Activated T-helper 1 cell treated with anti-CD3 and anti-CD28 coated beads, Interleukin-12 subunit alpha, Interleukin-12 subunit beta, Interleukin-2, Interleukin-4 antibody, amounts not matched to agents 30 ng/mL and 10 ng/mL and 1 ng/mL, durations not matched to agents 14 hours and 24 hours and 36 hours (primary cell): ENCODE results near the gene CCDC47. TPM values are rescaled to one million over a fixed set of nuclear protein-coding genes. Genes with fewer than 3 reads are reported as not detected.
A peak's percentile ranks its signal among the peaks of the same experiment; 100 is the strongest.

Experiments
- DNase-seq: peaks from one replicate; pipeline ENCODE4 v3.0.0; 2021; ENCODE audit warnings: low spot score
- H3K27ac Mint-ChIP-seq: one replicate; pipeline ENCODE4 v1.8.0; 2021; ENCODE audit warnings: mild to moderate bottlenecking, mixed read lengths
- H3K27me3 Mint-ChIP-seq: one replicate; pipeline ENCODE4 v1.8.0; 2022; ENCODE audit warnings: mild to moderate bottlenecking, moderate library complexity, mixed read lengths; ENCODE audit not compliant: insufficient read depth
- H3K36me3 Mint-ChIP-seq: one replicate; pipeline ENCODE4 v1.8.0; 2021; ENCODE audit warnings: low read depth, mixed read lengths
- H3K4me1 Mint-ChIP-seq: one replicate; pipeline ENCODE4 v1.8.0; 2021; ENCODE audit warnings: low read depth, mixed read lengths
- H3K4me3 Mint-ChIP-seq: one replicate; pipeline ENCODE4 v1.8.0; 2021; ENCODE audit warnings: mild to moderate bottlenecking, moderate library complexity, mixed read lengths
- H3K9me3 Mint-ChIP-seq: one replicate; pipeline ENCODE4 v1.8.0; 2021; ENCODE audit warnings: mixed read lengths
- intact Hi-C: fragments of 100-400 bp; cut with micrococcal nuclease; formaldehyde crosslinking; loops from one replicate; pipeline ENCODE4 v1.15.1; 2024
- total RNA-seq: library from RNA; stranded (reverse); gene quantifications from 2 replicates; pipeline ENCODE4 v1.2.3, GENCODE V29; 2022

CCDC47 gene
- 74.8 and 79.2 TPM in 2 replicates for total RNA-seq

- peaks cover 63% of the 10 kb centered on the region for H3K4me1 Mint-ChIP-seq
- peak; percentile 99 for DNase-seq
- peak within 1 kb of the TSS; percentile 96 for H3K4me3 Mint-ChIP-seq
- H3K27ac Mint-ChIP-seq, result peak within 1 kb of the TSS; percentile 100
- H3K27me3 Mint-ChIP-seq, result no peaks in the 10 kb centered on the region
- intact Hi-C loops, result loop anchor here (1.0 to 10.0 kb wide), 11 partner anchors 32 to 733 kb away; partner anchors contain the start of genes CEP95, DCAF7, DDX5 and ERN1
- no peaks in the 10 kb centered on the region for H3K9me3 Mint-ChIP-seq
- H3K36me3 Mint-ChIP-seq, result peaks cover 25% of the 10 kb centered on the region
Measured at GRCh38 chr17:63773272-63774140, at the start of gene CCDC47. CCDC47 (minus strand) TSS chr17:63773597; CDS start chr17:63766175, 7,422 bp downstream.

DNA sequence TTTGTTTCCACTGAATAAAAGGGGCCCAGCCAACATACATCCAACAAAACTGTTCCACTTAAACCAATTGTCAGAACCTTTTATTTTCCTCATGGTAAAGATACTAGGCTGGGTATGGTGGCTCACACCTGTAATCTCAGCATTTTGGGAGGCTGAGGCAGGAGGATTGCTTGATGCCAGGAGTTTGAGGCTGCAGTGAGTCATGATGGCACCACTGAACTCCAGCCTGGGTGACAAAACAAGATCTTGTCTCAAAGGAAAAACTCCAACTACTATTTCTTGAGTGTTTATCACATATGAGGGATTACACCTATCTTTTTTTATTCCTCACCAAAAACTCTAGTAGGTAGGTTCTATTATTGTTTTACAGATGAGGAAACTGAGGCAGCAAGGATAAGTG, 49.1 kb upstream of the CCDC47 start:
- Mint-ChIP-seq H3K27ac (no peak overlapping the region), H3K4me3 (peak overlapping the region; percentile 6), H3K27me3 (no peaks in the 10 kb centered on the region), H3K36me3 (peaks cover 82% of the 10 kb centered on the region), H3K4me1 (peaks cover 63% of the 10 kb centered on the region), H3K9me3 (no peaks in the 10 kb centered on the region)
- intact Hi-C loops, result loop anchor here (10.0 kb wide), 1 partner anchor 398 kb away; no protein-coding TSS in a partner anchor
- DNase-seq, result no peak

DNA sequence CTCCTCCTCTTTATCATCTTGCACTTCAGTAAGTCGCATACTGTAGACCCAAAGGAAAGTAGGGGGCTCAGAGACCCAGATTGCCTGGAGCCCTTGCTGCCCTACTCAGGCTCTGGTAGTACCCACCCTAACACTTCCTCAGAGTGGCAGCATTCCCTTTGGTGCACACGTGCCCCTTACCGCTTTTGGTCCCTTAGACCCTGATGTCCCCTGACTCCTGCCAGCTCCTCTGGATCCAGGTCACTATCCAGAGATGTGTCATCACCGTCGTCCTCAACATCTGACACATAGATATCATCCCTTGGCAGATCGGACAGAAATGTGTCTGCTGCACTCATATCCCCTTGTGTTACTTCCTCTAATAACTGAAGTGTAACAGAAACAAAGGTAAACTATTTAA, 48.4 kb upstream of the CCDC47 start:
- H3K27me3 Mint-ChIP-seq, result no peaks in the 10 kb centered on the region
- H3K4me1 Mint-ChIP-seq, result peaks cover 64% of the 10 kb centered on the region
- no peak for DNase-seq
- no peaks in the 10 kb centered on the region for H3K9me3 Mint-ChIP-seq
- peak overlapping the region; percentile 77 for H3K4me3 Mint-ChIP-seq
- peak overlapping the region; percentile 79 for H3K27ac Mint-ChIP-seq
- intact Hi-C loops, result loop anchor here (10.0 kb wide), 1 partner anchor 397 kb away; no protein-coding TSS in a partner anchor
- H3K36me3 Mint-ChIP-seq, result peaks cover 82% of the 10 kb centered on the region

DNA sequence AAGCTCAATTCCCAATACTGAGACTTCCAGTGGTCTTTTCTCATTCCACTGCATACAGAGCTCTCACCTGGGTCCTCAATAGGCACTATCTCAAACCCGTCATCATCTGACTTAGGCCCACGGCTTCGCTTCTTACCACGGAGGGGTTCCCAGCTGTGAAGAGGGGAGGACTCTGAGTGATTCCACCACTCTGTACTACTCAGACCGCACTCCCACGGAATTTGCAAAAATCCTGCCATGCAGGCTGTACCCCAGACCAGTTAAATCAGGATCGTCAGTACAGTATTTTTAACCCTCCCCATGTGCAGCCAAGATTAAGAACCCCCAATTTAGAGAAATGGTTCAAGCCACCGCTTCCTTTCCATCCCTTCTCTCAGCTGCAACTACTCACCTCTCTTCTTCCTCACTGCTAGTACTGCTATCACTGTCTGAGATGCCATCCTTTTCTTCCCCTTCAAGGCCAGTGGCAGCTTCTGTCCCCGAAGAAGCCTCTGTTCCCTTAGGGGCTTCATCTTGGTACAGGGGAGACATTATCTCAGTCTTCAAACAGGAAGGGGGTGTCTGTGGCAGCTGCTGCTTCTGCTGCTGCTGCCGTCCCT, 47.7 kb upstream of the CCDC47 start:
- no peak for DNase-seq
- peaks cover 64% of the 10 kb centered on the region for H3K4me1 Mint-ChIP-seq
- peaks cover 80% of the 10 kb centered on the region for H3K36me3 Mint-ChIP-seq
- H3K9me3 Mint-ChIP-seq, result no peaks in the 10 kb centered on the region
- H3K27me3 Mint-ChIP-seq, result no peaks in the 10 kb centered on the region
- intact Hi-C loops, result loop anchor here (10.0 kb wide), 1 partner anchor 396 kb away; no protein-coding TSS in a partner anchor
- peak overlapping the region; percentile 3 for H3K27ac Mint-ChIP-seq
- H3K4me3 Mint-ChIP-seq, result peak overlapping the region; percentile 77

- intact Hi-C loops, result loop anchor here (10.0 kb wide), 1 partner anchor 395 kb away; no protein-coding TSS in a partner anchor
- no peak for DNase-seq
- H3K4me3 Mint-ChIP-seq, result peak overlapping the region; percentile 52
Measured at GRCh38 chr17:63819585-63820537, 46.5 kb upstream of the CCDC47 start.

GRCh38 chr17:63819131-63819530, 45.7 kb upstream of the CCDC47 start:
- DNase-seq, result no peak
- no peaks in the 10 kb centered on the region for H3K27me3 Mint-ChIP-seq
- no peak overlapping the region for H3K27ac Mint-ChIP-seq
- intact Hi-C loops, result no loop called here
- no peaks in the 10 kb centered on the region for H3K9me3 Mint-ChIP-seq
- H3K4me3 Mint-ChIP-seq, result no peak overlapping the region
- peaks cover 75% of the 10 kb centered on the region for H3K36me3 Mint-ChIP-seq
- H3K4me1 Mint-ChIP-seq, result peaks cover 45% of the 10 kb centered on the region

More at GRCh38 chr17:63819585-63820537, 46.5 kb upstream of the CCDC47 start:
- Mint-ChIP-seq H3K9me3 (no peaks in the 10 kb centered on the region), H3K36me3 (peaks cover 79% of the 10 kb centered on the region), H3K4me1 (peaks cover 52% of the 10 kb centered on the region), H3K27me3 (no peaks in the 10 kb centered on the region), H3K27ac (peak overlapping the region; percentile 79)

DNA sequence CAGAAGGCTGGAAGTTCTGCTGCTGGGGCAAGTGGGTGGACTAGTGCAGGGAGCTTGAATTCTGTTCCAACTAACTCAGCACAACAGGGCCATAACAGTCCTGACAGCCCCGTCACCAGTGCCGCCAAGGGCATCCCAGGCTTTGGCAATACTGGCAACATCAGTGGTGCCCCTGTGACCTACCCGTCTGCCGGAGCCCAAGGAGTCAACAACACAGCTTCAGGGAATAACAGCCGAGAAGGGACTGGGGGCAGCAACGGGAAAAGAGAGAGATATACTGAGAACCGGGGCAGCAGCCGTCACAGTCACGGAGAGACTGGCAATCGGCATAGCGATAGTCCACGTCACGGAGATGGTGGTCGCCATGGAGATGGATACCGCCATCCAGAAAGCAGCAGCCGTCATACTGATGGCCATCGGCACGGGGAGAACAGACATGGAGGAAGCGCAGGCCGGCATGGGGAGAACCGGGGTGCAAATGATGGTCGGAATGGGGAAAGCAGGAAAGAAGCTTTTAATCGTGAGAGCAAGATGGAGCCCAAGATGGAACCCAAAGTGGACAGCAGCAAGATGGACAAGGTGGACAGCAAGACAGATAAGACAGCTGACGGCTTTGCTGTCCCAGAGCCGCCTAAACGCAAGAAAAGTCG, 44.5 kb upstream of the CCDC47 start:
- Mint-ChIP-seq H3K27ac (peak overlapping the region; percentile 52), H3K9me3 (no peaks in the 10 kb centered on the region)

DNA sequence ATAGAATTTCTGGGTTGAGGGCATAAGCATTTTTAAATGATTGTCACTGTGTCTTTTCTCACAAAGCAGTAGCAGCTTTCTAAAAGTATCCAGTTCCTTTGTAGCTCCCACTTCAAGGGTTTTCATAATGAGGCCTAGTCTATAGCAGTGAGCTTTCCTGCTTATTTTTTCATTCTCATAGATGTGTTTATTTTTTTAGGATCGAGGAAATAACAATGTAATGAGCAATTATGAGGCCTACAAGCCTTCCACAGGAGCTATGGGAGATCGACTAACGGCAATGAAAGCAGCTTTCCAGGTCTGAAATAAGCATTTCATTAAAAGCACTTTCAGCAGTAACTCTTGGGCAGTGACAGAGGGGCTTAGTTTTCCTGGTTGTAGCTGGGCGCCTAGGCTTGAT, 43.3 kb upstream of the CCDC47 start:
- Mint-ChIP-seq H3K4me3 (no peak overlapping the region), H3K4me1 (peaks cover 25% of the 10 kb centered on the region), H3K9me3 (no peaks in the 10 kb centered on the region), H3K36me3 (peaks cover 66% of the 10 kb centered on the region), H3K27me3 (no peaks in the 10 kb centered on the region), H3K27ac (no peak overlapping the region)
- intact Hi-C loops, result no loop called here
- DNase-seq, result no peak

More for the DNA sequence above, 44.5 kb upstream of the CCDC47 start:
- Mint-ChIP-seq H3K4me1 (peaks cover 33% of the 10 kb centered on the region), H3K27me3 (no peaks in the 10 kb centered on the region), H3K4me3 (peak overlapping the region; percentile 17), H3K36me3 (peaks cover 70% of the 10 kb centered on the region)
- intact Hi-C loops, result no loop called here
- DNase-seq, result no peak

DNA sequence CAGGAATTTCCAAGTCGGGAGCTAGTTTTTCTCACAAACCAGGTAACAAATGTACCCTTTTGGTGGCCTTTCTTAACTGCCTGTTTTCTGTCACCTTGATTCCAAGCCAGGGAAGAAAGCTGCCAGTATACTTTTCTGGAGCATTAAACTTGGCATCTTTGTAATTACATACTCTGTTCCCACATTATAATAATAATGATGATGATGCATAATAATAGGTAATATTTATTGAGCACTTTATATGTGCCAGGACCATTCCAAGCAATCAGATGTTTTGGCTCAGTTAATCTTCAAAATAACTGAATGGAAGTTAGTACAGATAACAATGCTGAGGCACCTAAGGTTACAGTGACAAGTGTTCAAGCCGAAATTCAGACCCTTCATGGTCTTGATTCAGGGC, 42.7 kb upstream of the CCDC47 start:
- intact Hi-C loops, result no loop called here
- Mint-ChIP-seq H3K4me3 (no peak overlapping the region), H3K4me1 (peaks cover 20% of the 10 kb centered on the region), H3K27ac (no peak overlapping the region), H3K36me3 (peaks cover 66% of the 10 kb centered on the region), H3K27me3 (no peaks in the 10 kb centered on the region), H3K9me3 (no peaks in the 10 kb centered on the region)
- DNase-seq, result no peak

GRCh38 chr17:63809970-63810369, 36.6 kb upstream of the CCDC47 start:
- intact Hi-C loops, result no loop called here
- H3K4me3 Mint-ChIP-seq, result no peak overlapping the region
- DNase-seq, result no peak
- no peaks in the 10 kb centered on the region for H3K27me3 Mint-ChIP-seq
- H3K27ac Mint-ChIP-seq, result no peak overlapping the region
- H3K36me3 Mint-ChIP-seq, result peaks cover 64% of the 10 kb centered on the region
- no peaks in the 10 kb centered on the region for H3K4me1 Mint-ChIP-seq
- H3K9me3 Mint-ChIP-seq, result no peaks in the 10 kb centered on the region

DNA sequence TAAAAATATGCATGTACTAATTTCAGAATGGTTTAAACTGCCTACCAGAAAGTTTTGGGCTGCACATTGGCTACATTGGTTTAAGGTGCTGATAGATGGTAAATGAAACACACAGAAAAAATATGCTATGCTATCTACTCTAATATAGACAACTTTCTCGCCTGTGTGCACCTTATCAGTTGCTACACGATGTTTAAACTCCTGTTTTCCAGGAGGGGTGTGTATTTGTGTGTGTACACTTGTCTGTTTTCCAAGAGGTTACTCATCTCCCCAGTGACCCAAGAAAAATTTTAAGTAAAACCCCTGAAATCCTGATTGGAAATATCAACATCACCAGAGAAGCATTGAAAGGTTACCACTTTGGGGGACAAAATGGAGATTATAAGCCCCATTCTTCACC, 32.2 kb upstream of the CCDC47 start:
- peaks cover 55% of the 10 kb centered on the region for H3K36me3 Mint-ChIP-seq
- no peaks in the 10 kb centered on the region for H3K4me1 Mint-ChIP-seq
- no peak overlapping the region for H3K4me3 Mint-ChIP-seq
- no peak for DNase-seq
- no peaks in the 10 kb centered on the region for H3K9me3 Mint-ChIP-seq
- H3K27me3 Mint-ChIP-seq, result no peaks in the 10 kb centered on the region
- intact Hi-C loops, result no loop called here
- no peak overlapping the region for H3K27ac Mint-ChIP-seq

DNA sequence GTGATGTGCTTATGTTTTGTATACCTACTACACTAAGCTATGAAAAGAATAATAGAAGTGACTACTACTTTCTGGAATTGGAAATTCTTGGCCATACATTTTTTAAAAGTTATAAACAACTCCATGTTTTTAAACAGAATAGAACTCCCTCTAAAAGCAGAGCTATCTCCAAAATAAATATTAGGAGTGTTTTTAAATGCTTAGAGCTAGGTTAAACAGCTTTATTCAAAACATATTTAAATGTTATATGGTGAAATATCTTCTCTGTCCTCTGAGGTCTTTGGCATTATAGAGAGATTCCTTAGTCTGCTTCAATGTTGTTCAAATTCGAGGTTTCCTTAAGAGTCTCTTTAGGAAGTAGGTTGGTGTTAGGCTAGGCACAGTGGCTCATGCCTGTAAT, 30.9 kb upstream of the CCDC47 start:
- H3K9me3 Mint-ChIP-seq, result no peaks in the 10 kb centered on the region
- H3K27me3 Mint-ChIP-seq, result no peaks in the 10 kb centered on the region
- intact Hi-C loops, result no loop called here
- H3K4me3 Mint-ChIP-seq, result no peak overlapping the region
- no peak for DNase-seq
- peaks cover 55% of the 10 kb centered on the region for H3K36me3 Mint-ChIP-seq
- no peaks in the 10 kb centered on the region for H3K4me1 Mint-ChIP-seq
- H3K27ac Mint-ChIP-seq, result peak overlapping the region; percentile 81
